Endodermal cell (in vitro differentiated cells): ENCODE data around the gene DNM3. TPM values are rescaled to one million over a fixed set of nuclear protein-coding genes. Genes with fewer than 3 reads are reported as not detected.

Experiments used
- DNase-seq: peaks from one replicate; pipeline ENCODE4 v3.0.0-alpha.2; 2017
- H3K27ac ChIP-seq: 2 replicates; pipeline ENCODE4 v1.5.1; 2013; ENCODE audit warnings: mild to moderate bottlenecking, low read depth, low read length, moderate library complexity
- H3K27me3 ChIP-seq: 2 replicates; pipeline ENCODE4 v1.6.1; 2013; ENCODE audit warnings: mild to moderate bottlenecking, low read length, moderate library complexity; ENCODE audit not compliant: insufficient read depth, control insufficient read depth, poor library complexity, severe bottlenecking
- H3K36me3 ChIP-seq: 2 replicates; pipeline ENCODE4 v1.7.0; 2013; ENCODE audit warnings: mild to moderate bottlenecking, low read length, moderate library complexity; ENCODE audit not compliant: control insufficient read depth, insufficient read depth
- H3K4me1 ChIP-seq: one replicate; pipeline ENCODE4 v1.7.0; 2013; ENCODE audit warnings: low read length; ENCODE audit not compliant: control insufficient read depth, insufficient read depth
- H3K4me3 ChIP-seq: 2 replicates; pipeline ENCODE4 v1.5.1; 2013; ENCODE audit warnings: mild to moderate bottlenecking, low read length, moderate library complexity
- H3K9ac ChIP-seq: 2 replicates; pipeline ENCODE4 v1.6.1; 2013; ENCODE audit warnings: mild to moderate bottlenecking, low read length, moderate library complexity; ENCODE audit not compliant: poor library complexity, severe bottlenecking; ENCODE audit errors: extremely low read depth
- H3K9me3 ChIP-seq: 2 replicates; pipeline ENCODE4 v1.6.1; 2013; ENCODE audit warnings: mild to moderate bottlenecking, low read length, moderate library complexity; ENCODE audit not compliant: control insufficient read depth
- H3K27ac Mint-ChIP-seq: 2 replicates; pipeline ENCODE4 v1.8.0; 2020; ENCODE audit warnings: mixed read lengths
- H3K27me3 Mint-ChIP-seq: 2 replicates; pipeline ENCODE4 v1.8.0; 2021; ENCODE audit warnings: mild to moderate bottlenecking, mixed read lengths; ENCODE audit not compliant: insufficient read depth
- H3K36me3 Mint-ChIP-seq: 2 replicates; pipeline ENCODE4 v1.8.0; 2020; ENCODE audit warnings: low read depth, mixed read lengths
- H3K4me1 Mint-ChIP-seq: 2 replicates; pipeline ENCODE4 v1.8.0; 2020; ENCODE audit warnings: mixed read lengths
- H3K4me3 Mint-ChIP-seq: 2 replicates; pipeline ENCODE4 v1.8.0; 2020; ENCODE audit warnings: mild to moderate bottlenecking, moderate library complexity, mixed read lengths
- H3K9me3 Mint-ChIP-seq: 2 replicates; pipeline ENCODE4 v1.8.0; 2020; ENCODE audit warnings: mild to moderate bottlenecking, mixed read lengths
- WGBS, 2 experiments: methylation state at CpG; one replicate each; pipeline versions ENCODE4 v1.1.5 to v1.1.7; 2013; ENCODE audit warnings: missing lambda C conversion rate in 2 of 2, mixed read lengths in 1 of 2; ENCODE audit not compliant: insufficient coverage in 1 of 2, insufficient read length in 1 of 2; 5-methylcytosine and 5-hydroxymethylcytosine counted together
- total RNA-seq, 2 donors: library from RNA; stranded (reverse); fragmentation: NEBNext Ultra II Directional in 1 of 2; extraction: Animal tissue kit (Norgen Biotek cat#: 25700) in 1 of 2; gene quantifications; 2 replicates in 1 of 2; 3 replicates in 1 of 2; pipeline ENCODE4 v1.2.1, GENCODE V29; 2021
- TF ChIP-seq, protein P1 (sequence below): fragments of 200-600 bp; sonication (generic); conservative IDR thresholded peaks from 2 replicates; pipeline ENCODE4 v1.5.0; 2021; ENCODE audit warnings: antibody characterized with exemption, mild to moderate bottlenecking

DNM3 gene
- total RNA-seq, 2 donors from 2014 or later, result 0.53 to 1.8 TPM

- Mint-ChIP-seq H3K27ac (no peak overlapping the region), H3K27me3 (no peaks in the 10 kb centered on the region), H3K4me3 (no peak overlapping the region), H3K36me3 (no peaks in the 10 kb centered on the region), H3K4me1 (peaks cover 6% of the 10 kb centered on the region), H3K9me3 (peaks cover 5% of the 10 kb centered on the region)
- WGBS, 2 experiments, result 88 to 89% methylated on average over 1 of the region's 1 CpG
- no peak for DNase-seq
- Histone ChIP-seq H3K4me3 (no peak overlapping the region), H3K9me3 (no peaks in the 10 kb centered on the region), H3K27me3 (no peaks in the 10 kb centered on the region), H3K4me1 (no peaks in the 10 kb centered on the region), H3K27ac (no peak overlapping the region), H3K9ac (no peak overlapping the region), H3K36me3 (no peaks in the 10 kb centered on the region)
- TF ChIP-seq, protein P1, sequence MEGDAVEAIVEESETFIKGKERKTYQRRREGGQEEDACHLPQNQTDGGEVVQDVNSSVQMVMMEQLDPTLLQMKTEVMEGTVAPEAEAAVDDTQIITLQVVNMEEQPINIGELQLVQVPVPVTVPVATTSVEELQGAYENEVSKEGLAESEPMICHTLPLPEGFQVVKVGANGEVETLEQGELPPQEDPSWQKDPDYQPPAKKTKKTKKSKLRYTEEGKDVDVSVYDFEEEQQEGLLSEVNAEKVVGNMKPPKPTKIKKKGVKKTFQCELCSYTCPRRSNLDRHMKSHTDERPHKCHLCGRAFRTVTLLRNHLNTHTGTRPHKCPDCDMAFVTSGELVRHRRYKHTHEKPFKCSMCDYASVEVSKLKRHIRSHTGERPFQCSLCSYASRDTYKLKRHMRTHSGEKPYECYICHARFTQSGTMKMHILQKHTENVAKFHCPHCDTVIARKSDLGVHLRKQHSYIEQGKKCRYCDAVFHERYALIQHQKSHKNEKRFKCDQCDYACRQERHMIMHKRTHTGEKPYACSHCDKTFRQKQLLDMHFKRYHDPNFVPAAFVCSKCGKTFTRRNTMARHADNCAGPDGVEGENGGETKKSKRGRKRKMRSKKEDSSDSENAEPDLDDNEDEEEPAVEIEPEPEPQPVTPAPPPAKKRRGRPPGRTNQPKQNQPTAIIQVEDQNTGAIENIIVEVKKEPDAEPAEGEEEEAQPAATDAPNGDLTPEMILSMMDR, result no peak
Observed at GRCh38 chr1:172132836-172133235, 291.5 kb downstream of the DNM3 start.

DNA sequence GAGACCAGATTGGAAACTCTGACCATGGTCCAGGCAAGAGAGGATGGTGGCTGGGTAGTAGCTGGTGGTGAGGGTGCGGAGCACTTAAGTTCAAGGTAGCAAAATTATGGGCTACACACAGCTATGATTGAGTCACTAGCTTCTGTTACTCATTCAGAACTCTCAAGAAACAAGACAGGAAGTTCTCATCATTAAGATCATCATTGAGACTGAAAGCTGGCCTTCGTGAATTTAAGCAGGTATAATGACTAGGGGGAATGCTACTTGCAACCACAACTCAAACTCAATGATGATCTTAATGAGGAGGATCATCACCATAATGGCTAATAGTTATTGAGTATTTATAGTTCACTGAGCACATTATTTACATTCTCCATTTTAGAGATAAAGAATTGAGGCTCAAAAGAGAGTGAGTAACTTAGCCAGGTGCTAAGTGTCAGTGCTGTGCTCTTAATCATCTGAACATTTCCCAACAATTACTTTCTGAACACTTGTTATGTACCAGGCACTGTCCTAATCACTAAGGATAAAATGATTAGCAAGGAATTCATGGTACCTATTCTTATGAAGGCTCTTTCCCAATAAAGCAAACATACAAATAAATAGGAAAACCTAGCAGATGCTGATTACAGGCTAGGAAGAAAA is 292.9 kb downstream of the DNM3 start:
- no peak for DNase-seq
- no peak overlapping the region for H3K9ac ChIP-seq
- Mint-ChIP-seq H3K4me1 (peaks cover 6% of the 10 kb centered on the region), H3K4me3 (no peak overlapping the region), H3K27ac (no peak overlapping the region), H3K9me3 (peaks cover 5% of the 10 kb centered on the region), H3K27me3 (no peaks in the 10 kb centered on the region), H3K36me3 (no peaks in the 10 kb centered on the region)
- no peak overlapping the region for H3K27ac ChIP-seq
- H3K36me3 ChIP-seq, result no peaks in the 10 kb centered on the region
- H3K9me3 ChIP-seq, result no peaks in the 10 kb centered on the region
- WGBS, 2 experiments, result 95% methylated on average over 2 of the region's 2 CpGs; no CpG with 5 or more reads in 1 of the 2 experiments
- no peaks in the 10 kb centered on the region for H3K4me1 ChIP-seq
- TF ChIP-seq, protein P1, result no peak
- no peaks in the 10 kb centered on the region for H3K27me3 ChIP-seq
- H3K4me3 ChIP-seq, result no peak overlapping the region

- Histone ChIP-seq H3K4me3 (no peak overlapping the region), H3K27me3 (no peaks in the 10 kb centered on the region), H3K9ac (no peak overlapping the region), H3K9me3 (no peaks in the 10 kb centered on the region), H3K27ac (no peak overlapping the region), H3K4me1 (no peaks in the 10 kb centered on the region), H3K36me3 (no peaks in the 10 kb centered on the region)
- Mint-ChIP-seq H3K27me3 (no peaks in the 10 kb centered on the region), H3K4me3 (no peak overlapping the region), H3K27ac (no peak overlapping the region), H3K9me3 (peaks cover 5% of the 10 kb centered on the region), H3K4me1 (peaks cover 6% of the 10 kb centered on the region), H3K36me3 (no peaks in the 10 kb centered on the region)
- 50 to 57% methylated on average over 1 to 2 of the region's 2 CpGs for WGBS, 2 experiments
- TF ChIP-seq, protein P1, result peak; percentile 72
- DNase-seq, result no peak
Observed at GRCh38 chr1:172135076-172135672, 293.9 kb downstream of the DNM3 start.
